GM23338 (cell line): ENCODE results near the gene GNG12. TPM values are rescaled to one million over a fixed set of nuclear protein-coding genes. Genes with fewer than 3 reads are reported as not detected.

Experiments
- CREB1 ChIP-seq: fragments of 250-450 bp; sonication (Bioruptor Pico); IDR thresholded peaks from 2 replicates; pipeline ENCODE4 v1.5.0; 2020; ENCODE audit warnings: low read depth, mild to moderate bottlenecking, moderate library complexity
- CTCF ChIP-seq, 2 experiments: fragments of 200-600 bp in 1 of 2; sonication (generic) in 1 of 2; conservative IDR thresholded peaks; 2 replicates each; pipeline versions ENCODE4 v1.5.1 to v1.6.1; 2016 to 2017; ENCODE audit warnings: antibody characterized with exemption in 2 of 2, low read depth in 2 of 2, mild to moderate bottlenecking in 2 of 2, moderate library complexity in 1 of 2
- EZH2 ChIP-seq: fragments of 200-600 bp; sonication (generic); IDR thresholded peaks from one replicate; pipeline ENCODE4 v1.8.0; 2017; ENCODE audit warnings: antibody characterized with exemption, mild to moderate bottlenecking, low read depth; ENCODE audit not compliant: unreplicated experiment
- EZH2phosphoT487 ChIP-seq: fragments of 200-600 bp; sonication (generic); IDR thresholded peaks from one replicate; pipeline ENCODE4 v1.8.1; 2018; ENCODE audit warnings: antibody characterized with exemption; ENCODE audit not compliant: unreplicated experiment
- JUNB ChIP-seq: IDR thresholded peaks from one replicate; pipeline ENCODE4 v1.6.1; 2016; ENCODE audit warnings: antibody characterized with exemption; ENCODE audit not compliant: unreplicated experiment
- NANOG ChIP-seq: IDR thresholded peaks from 2 replicates; pipeline ENCODE4 v1.6.1; 2016; ENCODE audit warnings: antibody characterized with exemption, borderline replicate concordance
- POLR2AphosphoS5 ChIP-seq: IDR thresholded peaks from 2 replicates; pipeline ENCODE4 v1.6.1; 2016; ENCODE audit warnings: antibody characterized with exemption, low read depth
- STAT1 ChIP-seq: IDR thresholded peaks from one replicate; pipeline ENCODE4 v1.6.1; 2016; ENCODE audit warnings: antibody characterized with exemption; ENCODE audit not compliant: unreplicated experiment
- ZNF114 ChIP-seq: fragments of 250-450 bp; sonication (Bioruptor Pico); IDR thresholded peaks from 2 replicates; pipeline ENCODE4 v1.5.0; 2020; ENCODE audit warnings: mild to moderate bottlenecking, moderate library complexity
- ZNF331 ChIP-seq: fragments of 250-450 bp; sonication (Bioruptor Pico); IDR thresholded peaks from 2 replicates; pipeline ENCODE4 v1.5.0; 2020; ENCODE audit warnings: low read depth, mild to moderate bottlenecking, moderate library complexity
- ZNF462 ChIP-seq: fragments of 250-450 bp; sonication (Bioruptor Pico); IDR thresholded peaks from 2 replicates; pipeline ENCODE4 v1.5.0; 2020; ENCODE audit warnings: mild to moderate bottlenecking, moderate library complexity
- polyA plus RNA-seq: library from polyadenylated mRNA; unstranded; fragments of >200 nt; fragmentation: Nextera tagmentation; extraction: Ambion mirVana; gene quantifications from 2 replicates; pipeline ENCODE4 v1.2.1, GENCODE V29; 2016
- total RNA-seq: library from RNA; depleted of rRNA; stranded (reverse); fragments of >200 nt; shearing (Covaris generic); gene quantifications from 2 replicates; pipeline ENCODE4 v1.2.3, GENCODE V29; 2014
- TF ChIP-seq, protein P1 (sequence below): IDR thresholded peaks from 2 replicates; pipeline ENCODE4 v1.6.1; 2016; ENCODE audit warnings: antibody characterized with exemption

The GNG12 gene
- total and polyA plus RNA-seq, 2 experiments from 2014 or later = 13.4 to 33.0 TPM

- TF ChIP-seq ZNF462 (CRISPR knock-in tag) (no peak), JUNB (no peak), STAT1 (no peak), POLR2AphosphoS5 (no peak), EZH2phosphoT487 (no peak), CREB1 (CRISPR knock-in tag) (no peak), CTCF (conservative IDR thresholded peaks at IDR 0.05; ENCODE audit: low read depth in 2 of 2) (no peak), ZNF114 (CRISPR knock-in tag) (no peak), EZH2 (no peak), ZNF331 (CRISPR knock-in tag) (no peak), NANOG (no peak)
- TF ChIP-seq, protein P1, sequence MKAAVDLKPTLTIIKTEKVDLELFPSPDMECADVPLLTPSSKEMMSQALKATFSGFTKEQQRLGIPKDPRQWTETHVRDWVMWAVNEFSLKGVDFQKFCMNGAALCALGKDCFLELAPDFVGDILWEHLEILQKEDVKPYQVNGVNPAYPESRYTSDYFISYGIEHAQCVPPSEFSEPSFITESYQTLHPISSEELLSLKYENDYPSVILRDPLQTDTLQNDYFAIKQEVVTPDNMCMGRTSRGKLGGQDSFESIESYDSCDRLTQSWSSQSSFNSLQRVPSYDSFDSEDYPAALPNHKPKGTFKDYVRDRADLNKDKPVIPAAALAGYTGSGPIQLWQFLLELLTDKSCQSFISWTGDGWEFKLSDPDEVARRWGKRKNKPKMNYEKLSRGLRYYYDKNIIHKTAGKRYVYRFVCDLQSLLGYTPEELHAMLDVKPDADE = no peak
These were observed 121.4 kb downstream of the GNG12 start (continued) for GRCh38 chr1:67711855-67712212.
